ENCODE measurements around the gene ITGB1. TPM values are rescaled to one million over a fixed set of nuclear protein-coding genes. Genes with fewer than 3 reads are reported as not detected.

ITGB1 gene
- total RNA-seq, 1 experiment from 2014 or later, result 223 TPM

DNA sequence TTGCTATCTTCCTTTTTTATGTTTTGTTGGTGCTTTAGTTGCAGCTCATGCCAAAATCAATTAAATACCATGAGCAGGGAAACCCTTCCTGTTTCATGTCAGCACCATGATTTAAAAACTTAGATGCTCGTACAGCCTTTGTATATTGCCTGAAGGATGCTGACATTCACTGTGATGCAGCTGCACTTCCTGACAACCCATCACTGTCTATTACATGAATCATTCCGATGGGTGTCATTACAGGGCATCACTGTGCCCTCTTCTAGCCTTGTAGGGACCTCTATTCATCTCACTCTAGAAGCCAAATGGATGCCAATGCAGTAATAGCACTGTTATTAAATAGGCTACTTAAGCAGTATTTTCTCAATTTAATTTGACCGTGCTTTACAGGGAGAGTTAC, 18.3 kb upstream of the ITGB1 start:
- H3K4ac ChIP-seq (ENCODE audit: low read depth, low read length), result no peak overlapping the region
- peaks cover 3% of the 10 kb centered on the region; the same call in 1 of the 2 replicates for H3K4me1 ChIP-seq (ENCODE audit: insufficient read depth, low read length)
- no peak overlapping the region for H3K56ac ChIP-seq (ENCODE audit: insufficient read length, low read depth, low read length)
- H3K79me2 ChIP-seq (ENCODE audit: insufficient read depth, low read length), result no peaks in the 10 kb centered on the region
- no peak overlapping the region for H2BK12ac ChIP-seq (ENCODE audit: insufficient read length, low read depth, low read length)
- no peak overlapping the region for H2BK20ac ChIP-seq (ENCODE audit: low read depth, low read length, poor library complexity, severe bottlenecking)
- no peak overlapping the region for H3K9ac ChIP-seq (ENCODE audit: extremely low read depth, insufficient read length, low read length)
- no peaks in the 10 kb centered on the region for H3K79me1 ChIP-seq (ENCODE audit: insufficient read depth, low read depth, low read length, poor library complexity, severe bottlenecking)
- H3K23ac ChIP-seq (ENCODE audit: insufficient read length, low read depth, low read length), result no peak overlapping the region
- peaks cover 28 to 33% of the 10 kb centered on the region in 2 experiments for H3K4me1 Mint-ChIP-seq
- no peaks in the 10 kb centered on the region for H4K20me1 ChIP-seq (ENCODE audit: control insufficient read depth, insufficient read depth, insufficient read length)
- H4K5ac ChIP-seq (ENCODE audit: insufficient read length, low read depth, low read length), result no peak overlapping the region
- H3K9me3 ChIP-seq (ENCODE audit: control insufficient read depth, low read depth, low read length), result no peaks in the 10 kb centered on the region
- H3K14ac ChIP-seq (ENCODE audit: insufficient read depth, low read length), result no peak overlapping the region
- WGBS (ENCODE audit: extremely low coverage, insufficient read length, low lambda C conversion rate), result no CpG with 5 or more reads among the region's 3 CpGs
- no peak overlapping the region for H3K4me3 Mint-ChIP-seq
- no peak overlapping the region for H3K4me2 ChIP-seq (ENCODE audit: insufficient read depth, insufficient read length, low read length)
- H4K91ac ChIP-seq (ENCODE audit: insufficient read length, low read depth, low read length), result no peak overlapping the region
- DNase-seq, result no peak
- H2AFZ ChIP-seq (ENCODE audit: low read length), result no peak overlapping the region
- peaks cover 2 to 3% of the 10 kb centered on the region in 2 experiments; a peak in 3 of 5 replicates for H3K9me3 Mint-ChIP-seq
- H3K18ac ChIP-seq (ENCODE audit: insufficient read length, low read depth, low read length), result no peak overlapping the region
- H3T11ph ChIP-seq (ENCODE audit: low read length), result no peak overlapping the region
- H3K36me3 Mint-ChIP-seq (ENCODE audit: insufficient read depth in 1 of 3, low read depth in 3 of 3), result no peaks in the 10 kb centered on the region
- no peak overlapping the region for H2BK5ac ChIP-seq (ENCODE audit: insufficient read length, low read length)
- no peak overlapping the region for H2AK5ac ChIP-seq (ENCODE audit: insufficient read length, low read length)
- no peaks in the 10 kb centered on the region for H3K27me3 Mint-ChIP-seq (ENCODE audit: low read depth)
- H3K27ac ChIP-seq (ENCODE audit: insufficient read length, low read depth, low read length), result no peak overlapping the region
- no peaks in the 10 kb centered on the region for H3K23me2 ChIP-seq (ENCODE audit: insufficient read length, low read depth, low read length, poor library complexity, severe bottlenecking)
- TF ChIP-seq, protein P1, sequence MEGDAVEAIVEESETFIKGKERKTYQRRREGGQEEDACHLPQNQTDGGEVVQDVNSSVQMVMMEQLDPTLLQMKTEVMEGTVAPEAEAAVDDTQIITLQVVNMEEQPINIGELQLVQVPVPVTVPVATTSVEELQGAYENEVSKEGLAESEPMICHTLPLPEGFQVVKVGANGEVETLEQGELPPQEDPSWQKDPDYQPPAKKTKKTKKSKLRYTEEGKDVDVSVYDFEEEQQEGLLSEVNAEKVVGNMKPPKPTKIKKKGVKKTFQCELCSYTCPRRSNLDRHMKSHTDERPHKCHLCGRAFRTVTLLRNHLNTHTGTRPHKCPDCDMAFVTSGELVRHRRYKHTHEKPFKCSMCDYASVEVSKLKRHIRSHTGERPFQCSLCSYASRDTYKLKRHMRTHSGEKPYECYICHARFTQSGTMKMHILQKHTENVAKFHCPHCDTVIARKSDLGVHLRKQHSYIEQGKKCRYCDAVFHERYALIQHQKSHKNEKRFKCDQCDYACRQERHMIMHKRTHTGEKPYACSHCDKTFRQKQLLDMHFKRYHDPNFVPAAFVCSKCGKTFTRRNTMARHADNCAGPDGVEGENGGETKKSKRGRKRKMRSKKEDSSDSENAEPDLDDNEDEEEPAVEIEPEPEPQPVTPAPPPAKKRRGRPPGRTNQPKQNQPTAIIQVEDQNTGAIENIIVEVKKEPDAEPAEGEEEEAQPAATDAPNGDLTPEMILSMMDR (conservative IDR thresholded peaks at IDR 0.05), result no peak
- H2BK120ac ChIP-seq (ENCODE audit: low read depth, low read length, poor library complexity, severe bottlenecking), result no peak overlapping the region
- H3K27me3 ChIP-seq (ENCODE audit: insufficient read depth, low read length), result no peaks in the 10 kb centered on the region
- no peak overlapping the region for H3K27ac Mint-ChIP-seq
- H2BK15ac ChIP-seq (ENCODE audit: low read depth, low read length), result no peak overlapping the region
- H4K8ac ChIP-seq (replicated peaks; ENCODE audit: insufficient read length, low read depth, low read length), result no peak overlapping the region

Measured in H9 (cell line).